Right lobe of liver (tissue), 4 donors: Measurements from ENCODE around the gene NXNL1.

Experiments
- CTCF ChIP-seq, 4 donors: fragments of 200-600 bp in 3 of 4; fragments of 450-650 bp in 1 of 4; IDR thresholded peaks; one replicate each; pipeline versions ENCODE4 v1.5.1 to v1.8.0; 2016 to 2022; ENCODE audit warnings: antibody characterized with exemption in 4 of 4, mild to moderate bottlenecking in 2 of 4
- POLR2A ChIP-seq: fragments of 450-650 bp; IDR thresholded peaks from one replicate; pipeline ENCODE4 v1.6.1; 2017; ENCODE audit warnings: antibody characterized with exemption, mild to moderate bottlenecking
- donor health status: DM: no; HTN: no; CAD: no.
- donor health status: DM: no; HTN: no; CAD: no.
- donor health status: DM: no; HTN: yes; CAD: no.

DNA sequence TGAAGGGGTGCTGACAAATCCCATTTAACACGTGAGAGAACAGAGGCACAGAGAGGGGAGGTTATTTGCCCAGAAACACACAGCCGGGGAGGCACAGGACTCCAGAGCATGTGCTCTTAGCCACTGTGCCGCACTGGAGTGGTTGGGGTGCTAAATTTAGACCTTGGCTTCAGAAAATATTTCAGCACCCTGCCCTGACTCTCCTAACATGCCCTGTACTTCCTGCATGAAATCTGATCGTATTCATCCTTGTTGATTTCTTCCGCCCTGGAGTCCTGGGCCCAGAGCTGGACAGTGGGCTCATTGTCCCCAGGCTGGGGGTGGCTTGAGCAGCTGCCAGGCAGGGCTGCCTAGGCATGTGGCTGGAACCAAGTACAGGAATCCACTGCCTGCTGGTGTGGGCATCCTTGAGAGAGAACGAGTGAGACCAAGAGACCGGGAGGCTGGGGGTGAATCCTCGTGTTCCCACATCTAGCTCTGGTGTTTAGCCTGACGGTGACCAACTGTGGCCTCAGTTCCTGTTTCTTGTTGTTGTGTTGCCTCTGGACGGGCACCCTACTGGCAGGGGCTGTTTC is 14.9 kb upstream of the NXNL1 start:
- TF ChIP-seq CTCF (IDR thresholded peaks at IDR 0.05) (no peak), POLR2A (no peak)
